Measurements from ENCODE around the gene DNAH2. TPM values are rescaled to one million over a fixed set of nuclear protein-coding genes. Genes with fewer than 3 reads are reported as not detected.

DNAH2 gene
- total RNA-seq, 1 donor from 2014 or later: 0.10 TPM

DNA sequence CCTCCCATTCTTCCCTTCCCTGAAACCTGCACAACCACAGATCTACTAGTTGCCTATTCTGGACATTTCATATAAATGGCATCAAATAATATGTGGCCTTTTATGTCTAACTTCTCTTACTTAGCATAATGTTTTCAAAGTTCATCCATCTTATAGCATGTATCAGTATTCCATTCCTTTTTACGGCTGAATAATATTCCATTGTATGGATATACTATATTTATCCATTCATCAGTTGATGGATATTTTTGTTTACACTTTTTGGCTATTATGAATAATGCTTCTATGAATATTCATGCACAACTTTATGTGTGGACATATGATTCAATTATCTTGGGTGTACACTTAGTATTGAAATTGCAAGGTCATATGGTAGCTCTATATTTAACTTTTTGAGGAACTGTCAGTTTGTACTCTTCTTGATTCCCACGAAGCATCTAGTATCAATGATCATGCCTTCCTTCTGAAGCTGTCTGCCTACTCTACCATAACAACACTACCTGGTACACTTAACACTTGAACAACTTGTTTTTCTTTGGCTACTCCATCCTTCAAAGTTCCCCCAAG lies 158.3 kb downstream of the DNAH2 start:
- no peak for DNase-seq

DNA sequence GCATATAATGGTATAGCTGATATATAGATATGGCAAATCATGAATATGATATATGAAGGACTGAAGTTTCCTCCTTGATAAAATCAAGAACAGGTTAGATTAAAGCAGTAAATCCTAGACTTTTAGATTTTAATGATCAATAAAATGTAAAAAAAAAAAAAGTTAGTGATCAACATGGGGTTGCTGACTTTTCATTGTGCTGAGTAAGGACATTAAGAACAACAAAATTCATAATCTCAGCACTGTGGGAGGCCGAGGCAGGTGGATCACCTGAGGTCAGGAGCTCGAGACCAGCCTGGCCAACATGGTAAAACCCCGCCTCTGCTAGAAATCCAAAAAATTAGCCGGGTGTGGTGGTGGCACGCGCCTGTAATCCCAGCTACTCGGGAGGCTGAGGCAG lies 160.7 kb downstream of the DNAH2 start:
- no peak for DNase-seq

DNA sequence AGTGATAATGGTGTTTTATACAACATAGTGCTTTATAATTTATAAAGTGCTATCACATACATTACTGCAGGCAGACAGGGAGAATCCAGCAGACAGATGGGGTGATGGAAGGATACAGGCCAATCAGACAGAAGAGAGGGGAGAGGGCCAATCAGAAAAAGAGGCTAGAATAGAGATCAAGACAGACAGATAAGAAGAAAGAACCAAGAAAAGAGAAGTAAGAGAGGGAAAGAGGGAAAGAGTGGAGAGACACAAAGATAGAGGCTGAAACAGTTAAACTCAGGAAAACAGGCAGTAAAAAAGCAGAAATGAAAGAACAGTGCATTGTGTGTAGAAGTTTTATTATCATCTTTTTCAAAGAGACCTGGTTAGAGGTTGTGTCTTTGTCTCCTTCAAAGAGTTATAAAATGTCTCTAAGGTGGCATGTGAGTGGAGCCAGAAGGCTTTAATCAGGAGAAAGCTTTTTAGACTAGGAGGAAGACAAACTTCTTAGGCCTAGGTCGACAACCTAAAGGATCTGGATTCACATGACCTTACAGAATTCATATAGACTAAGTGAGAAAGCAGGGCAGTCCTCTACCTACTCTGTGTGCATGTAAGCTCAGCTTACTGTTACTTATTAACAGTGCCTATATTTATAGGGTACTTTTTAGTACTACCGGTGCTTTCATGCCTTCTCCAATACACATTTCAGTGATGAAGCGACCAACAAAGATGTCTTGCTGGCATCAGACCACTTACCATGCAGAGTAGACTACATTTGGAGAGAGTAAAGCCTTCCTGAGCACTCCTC lies 162.7 kb downstream of the DNAH2 start:
- DNase-seq: no peak

DNA sequence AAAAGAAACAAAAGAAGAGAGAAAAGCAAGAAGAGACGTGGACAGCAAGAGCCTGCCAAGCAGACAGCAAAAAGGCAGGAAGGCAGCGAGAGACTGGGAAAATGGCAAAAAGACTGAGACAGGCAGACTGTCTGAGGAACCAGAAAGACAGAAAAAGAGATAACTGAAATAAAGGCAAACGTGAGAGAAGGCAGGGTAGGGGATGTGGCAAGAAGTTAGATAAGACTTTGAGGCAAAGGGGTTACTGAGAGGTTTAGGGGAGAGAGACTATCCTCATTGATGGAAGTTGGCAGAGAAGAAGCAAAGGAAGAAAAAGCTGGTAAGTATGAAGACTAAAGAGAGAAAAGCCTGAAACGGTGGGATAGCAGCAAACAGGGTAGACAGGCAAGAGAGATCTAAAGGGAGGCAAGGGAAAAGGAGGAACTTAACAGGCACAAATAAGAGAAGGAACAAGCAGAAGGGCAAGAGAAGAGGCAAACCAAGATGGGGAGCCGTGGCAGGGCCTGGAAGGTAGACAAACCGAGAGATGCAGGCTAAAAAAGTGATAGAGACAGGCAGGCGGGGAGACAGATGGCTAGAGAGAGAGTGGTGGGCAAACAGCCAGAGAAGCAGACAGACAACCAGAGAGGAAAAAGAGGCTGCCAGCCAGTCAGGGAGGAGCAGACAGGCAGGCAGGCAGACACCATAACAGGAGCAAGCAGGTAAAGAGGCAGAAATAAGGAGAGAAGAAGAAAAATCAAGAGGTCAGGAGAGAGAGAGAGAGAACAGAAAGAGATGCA lies 163.9 kb downstream of the DNAH2 start:
- no peak for DNase-seq

DNA sequence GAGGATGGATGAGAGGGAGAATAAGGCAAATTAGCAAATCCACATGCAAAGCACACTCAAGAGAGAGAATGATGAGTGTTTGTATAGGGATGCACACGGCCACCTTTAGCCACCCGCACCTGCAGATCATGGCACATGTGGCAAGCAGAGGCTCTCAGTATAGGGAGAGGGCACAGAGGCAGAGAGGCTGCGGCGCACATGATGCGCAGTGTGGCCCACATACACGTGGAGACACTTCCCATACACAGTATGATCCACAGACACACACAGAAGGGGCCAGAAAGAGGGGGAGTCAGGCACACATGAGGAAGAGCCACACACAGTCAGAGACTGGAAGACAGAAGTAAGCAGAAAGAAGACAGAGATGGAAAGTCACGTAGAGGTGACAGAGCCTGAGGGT lies 164.5 kb downstream of the DNAH2 start:
- no peak for DNase-seq

DNA sequence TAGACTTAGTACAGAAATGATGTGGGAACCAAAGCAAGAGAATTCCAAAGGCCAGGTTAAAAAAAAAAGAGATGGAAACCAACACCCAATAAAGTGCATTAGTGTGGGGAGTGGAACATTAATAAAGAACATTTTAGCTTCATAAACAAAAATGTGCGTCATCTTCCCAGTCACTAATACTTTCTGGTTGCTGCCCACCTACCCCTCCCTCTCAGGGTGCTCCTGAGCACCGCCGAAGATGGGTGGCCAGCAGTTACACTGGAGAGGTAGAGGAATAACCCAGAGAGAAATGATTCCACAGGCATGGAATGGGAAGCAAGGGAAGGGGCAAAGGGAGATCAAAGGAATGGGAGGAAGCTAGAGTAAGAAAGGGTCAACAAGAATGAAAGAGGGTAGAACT lies 165.1 kb downstream of the DNAH2 start:
- no peak for DNase-seq

Other genes with a start within 250 kb of the DNAH2 start
- gene ZBTB4, start 238.1 kb upstream of the DNAH2 start, total RNA-seq: 16.7 TPM
- gene SLC35G6, start 236.3 kb upstream of the DNAH2 start, total RNA-seq: not detected
- gene POLR2A, start 233.4 kb upstream of the DNAH2 start, total RNA-seq: 73.0 TPM
- gene TNFSF12, start 168.7 kb upstream of the DNAH2 start, total RNA-seq: 4.5 TPM
- gene TNFSF13, start 159.0 kb upstream of the DNAH2 start, total RNA-seq: 1.7 TPM
- 29.8 TPM for gene SENP3, start 155.8 kb upstream of the DNAH2 start, total RNA-seq
- gene CD68, start 138.1 kb upstream of the DNAH2 start, total RNA-seq: 9.2 TPM
- 30.7 TPM for gene MPDU1, start 133.9 kb upstream of the DNAH2 start, total RNA-seq
- 7.8 TPM for gene SOX15, start 127.7 kb upstream of the DNAH2 start, total RNA-seq
- gene FXR2, start 102.8 kb upstream of the DNAH2 start, total RNA-seq: 25.5 TPM
- 33.8 TPM for gene SAT2, start 89.9 kb upstream of the DNAH2 start, total RNA-seq
- 0.49 TPM for gene SHBG, start 87.6 kb upstream of the DNAH2 start, total RNA-seq
- gene ATP1B2, start 66.8 kb upstream of the DNAH2 start, total RNA-seq: 2.9 TPM
- gene TP53, start 30.3 kb upstream of the DNAH2 start, total RNA-seq: 30.2 TPM
- gene WRAP53, start 29.3 kb upstream of the DNAH2 start, total RNA-seq: 3.2 TPM
- 3.9 TPM for gene EFNB3, start 12.5 kb upstream of the DNAH2 start, total RNA-seq
- 30.6 TPM for gene KDM6B, start 116.5 kb downstream of the DNAH2 start, total RNA-seq
- gene TMEM88, start 137.3 kb downstream of the DNAH2 start, total RNA-seq: 3.6 TPM
- gene NAA38, start 139.8 kb downstream of the DNAH2 start, total RNA-seq: 39.9 TPM
- 7.7 TPM for gene CYB5D1, start 140.3 kb downstream of the DNAH2 start, total RNA-seq
- gene CHD3, start 171.0 kb downstream of the DNAH2 start, total RNA-seq: 111 TPM
- gene RNF227, start 198.5 kb downstream of the DNAH2 start, total RNA-seq: 9.3 TPM
- gene KCNAB3, start 212.1 kb downstream of the DNAH2 start, total RNA-seq: 2.2 TPM
- gene TRAPPC1, start 214.2 kb downstream of the DNAH2 start, total RNA-seq: 26.0 TPM
- gene CNTROB, start 214.5 kb downstream of the DNAH2 start, total RNA-seq: 25.4 TPM